IMR-90 (cell line): Measurements from ENCODE around the gene THOC6. TPM values are rescaled to one million over a fixed set of nuclear protein-coding genes. Genes with fewer than 3 reads are reported as not detected.

Source experiments
- ATAC-seq: fragments of 200-7000 bp; cut with Tn5 transposase; 2 replicates; pipeline ENCODE4 v1.9.1; 2020; ENCODE audit warnings: low read depth, mild to moderate bottlenecking, moderate library complexity
- BruUV-seq: library from RNA; stranded (reverse); fragments of 400-500 nt; replicated peaks from 2 replicates; lab custom pipeline; 2021; lab: Mats Ljungman, UMichigan
- CTCF ChIA-PET: fragments of 300-600 bp; formaldehyde crosslinking; extraction: SDS; loops from one replicate; lab custom pipeline; 2021; ENCODE audit warnings: antibody characterized with exemption; lab: Yijun Ruan, JAX
- POLR2A ChIA-PET: fragments of 300-600 bp; sonication (Branson Sonifier 250); formaldehyde crosslinking; loops from one replicate; lab custom pipeline; 2022; ENCODE audit warnings: antibody characterized with exemption; ENCODE audit not compliant: unreplicated experiment; lab: Charles Lee
- DNase-seq: peaks from one replicate; pipeline ENCODE4 v3.0.0; 2013
- H2AFZ ChIP-seq: replicated peaks from 2 replicates; pipeline ENCODE3; 2013; ENCODE audit warnings: low read length, mild to moderate bottlenecking; ENCODE audit not compliant: poor library complexity
- H2AK5ac ChIP-seq: 2 replicates; pipeline ENCODE4 v1.6.1; 2013; ENCODE audit warnings: low read depth, low read length, inconsistent platforms
- H2AK9ac ChIP-seq: replicated peaks from 2 replicates; pipeline ENCODE3; 2013; ENCODE audit warnings: mild to moderate bottlenecking, low read depth, low read length, moderate library complexity; ENCODE audit not compliant: poor library complexity
- H2BK120ac ChIP-seq: 2 replicates; pipeline ENCODE4 v1.6.1; 2013; ENCODE audit warnings: low read depth, low read length, inconsistent platforms
- H2BK15ac ChIP-seq: 3 replicates; pipeline ENCODE4 v1.6.1; 2013; ENCODE audit warnings: low read depth, low read length, inconsistent platforms
- H2BK20ac ChIP-seq: 2 replicates; pipeline ENCODE4 v1.6.1; 2013; ENCODE audit warnings: low read depth, mild to moderate bottlenecking, inconsistent platforms, low read length, moderate library complexity
- H2BK5ac ChIP-seq: 2 replicates; pipeline ENCODE4 v1.6.1; 2013; ENCODE audit warnings: mild to moderate bottlenecking, low read depth, low read length, inconsistent platforms; ENCODE audit not compliant: poor library complexity, severe bottlenecking
- H3K14ac ChIP-seq: replicated peaks from 2 replicates; pipeline ENCODE4 v1.6.1; 2013; ENCODE audit warnings: low read depth, low read length, inconsistent platforms
- H3K18ac ChIP-seq: 2 replicates; pipeline ENCODE4 v1.6.1; 2013; ENCODE audit warnings: low read depth, low read length, control low read depth
- H3K23ac ChIP-seq: 2 replicates; pipeline ENCODE4 v1.6.1; 2013; ENCODE audit warnings: low read depth, low read length, inconsistent platforms
- H3K27ac ChIP-seq: 2 replicates; pipeline ENCODE4 v1.5.1; 2013; ENCODE audit warnings: mild to moderate bottlenecking, control low read depth, low read length; ENCODE audit not compliant: insufficient read depth
- H3K27me3 ChIP-seq: 2 replicates; pipeline ENCODE4 v1.6.1; 2013; ENCODE audit warnings: low read length; ENCODE audit not compliant: control insufficient read depth, insufficient read depth
- H3K36me3 ChIP-seq: 2 replicates; pipeline ENCODE4 v1.6.1; 2013; ENCODE audit warnings: low read length, mixed read lengths; ENCODE audit not compliant: control insufficient read depth, insufficient read depth
- H3K4ac ChIP-seq: 2 replicates; pipeline ENCODE4 v1.6.1; 2013; ENCODE audit warnings: low read depth, low read length, inconsistent platforms
- H3K4me1 ChIP-seq: 2 replicates; pipeline ENCODE4 v1.6.1; 2013; ENCODE audit warnings: low read length, mixed read lengths; ENCODE audit not compliant: control insufficient read depth, insufficient read depth
- H3K4me2 ChIP-seq: 2 replicates; pipeline ENCODE4 v1.6.1; 2013; ENCODE audit warnings: low read depth, mild to moderate bottlenecking, control low read depth, low read length, moderate library complexity
- H3K4me3 ChIP-seq: 2 replicates; pipeline ENCODE4 v1.5.1; 2013; ENCODE audit warnings: low read depth, mild to moderate bottlenecking, control low read depth, low read length, moderate library complexity; ENCODE audit not compliant: insufficient read depth
- H3K56ac ChIP-seq: 2 replicates; pipeline ENCODE4 v1.6.1; 2013; ENCODE audit warnings: low read length, inconsistent platforms; ENCODE audit not compliant: insufficient read depth; ENCODE audit errors: extremely low read depth
- H3K79me1 ChIP-seq, 2 experiments: 2 replicates each; pipeline ENCODE4 v1.6.1; 2013; ENCODE audit warnings: low read length in 2 of 2, inconsistent platforms in 1 of 2, low read depth in 1 of 2
- H3K9ac ChIP-seq: 2 replicates; pipeline ENCODE4 v1.6.1; 2013; ENCODE audit warnings: low read depth, low read length, control low read depth
- H3K9me1 ChIP-seq: 2 replicates; pipeline ENCODE4 v1.6.1; 2013; ENCODE audit warnings: low read length, inconsistent platforms; ENCODE audit not compliant: insufficient read depth
- H3K9me3 ChIP-seq: 2 replicates; pipeline ENCODE4 v1.6.1; 2013; ENCODE audit warnings: low read length; ENCODE audit not compliant: control insufficient read depth, insufficient read depth
- H4K20me1 ChIP-seq: 2 replicates; pipeline ENCODE4 v1.6.1; 2013; ENCODE audit warnings: low read length, inconsistent platforms; ENCODE audit not compliant: insufficient read depth
- H4K5ac ChIP-seq: 2 replicates; pipeline ENCODE4 v1.6.1; 2013; ENCODE audit warnings: mild to moderate bottlenecking, low read depth, low read length, control low read depth
- H4K8ac ChIP-seq, 2 experiments: 2 replicates each; pipeline ENCODE4 v1.6.1; 2013; ENCODE audit warnings: low read depth in 2 of 2, low read length in 2 of 2, control low read depth in 1 of 2, inconsistent platforms in 1 of 2
- H4K91ac ChIP-seq: 2 replicates; pipeline ENCODE4 v1.6.1; 2013; ENCODE audit warnings: low read depth, low read length, inconsistent platforms; ENCODE audit not compliant: insufficient read depth
- CEBPB ChIP-seq: IDR thresholded peaks from 2 replicates; pipeline ENCODE4 v1.6.1; 2012; ENCODE audit warnings: low read depth, low read length, improper control_type of control experiment
- RAD21 ChIP-seq: IDR thresholded peaks from 2 replicates; pipeline ENCODE4 v1.6.1; 2012; ENCODE audit warnings: low read length, improper control_type of control experiment
- WGBS, 2 experiments: methylation state at CpG; one replicate each; pipeline versions ENCODE4 v1.1.5 to v1.1.7; 2013; ENCODE audit warnings: missing lambda C conversion rate in 2 of 2; ENCODE audit not compliant: insufficient read length in 1 of 2; ENCODE audit errors: extremely low coverage in 2 of 2; 5-methylcytosine and 5-hydroxymethylcytosine counted together
- dilution Hi-C: fragments of 300-500 bp; cut with HindIII; formaldehyde crosslinking; loops from one replicate; pipeline ENCODE4 v1.14.3; 2018; ENCODE audit warnings: low sequenced_read_pairs; ENCODE audit not compliant: unreplicated experiment
- in situ Hi-C: fragments of 300-500 bp; cut with MboI; formaldehyde crosslinking; loops from 3 replicates; pipeline ENCODE4 v1.14.3; 2019; ENCODE audit warnings: low sequenced_read_pairs, inconsistent platforms, mixed read lengths
- intact Hi-C: fragments of 100-400 bp; cut with micrococcal nuclease; formaldehyde crosslinking; loops from 2 replicates; pipeline ENCODE4 v1.10.0; 2022
- polyA plus RNA-seq, 3 experiments: library from polyadenylated mRNA; depleted of rRNA; stranded (reverse); fragments of >200 nt; gene quantifications; 2 replicates each; pipeline ENCODE4 v1.2.3, GENCODE V29; 2012; ENCODE audit warnings: low replicate concordance in 1 of 3
- total RNA-seq: library from RNA; depleted of rRNA; stranded (reverse); fragments of >200 nt; gene quantifications from 2 replicates; pipeline ENCODE4 v1.2.3, GENCODE V29; 2012

Gene THOC6
- total and polyA plus RNA-seq, 2 of the 4 experiments (the other 2 are of a cell fraction): 16.8 to 23.1 TPM

DNA sequence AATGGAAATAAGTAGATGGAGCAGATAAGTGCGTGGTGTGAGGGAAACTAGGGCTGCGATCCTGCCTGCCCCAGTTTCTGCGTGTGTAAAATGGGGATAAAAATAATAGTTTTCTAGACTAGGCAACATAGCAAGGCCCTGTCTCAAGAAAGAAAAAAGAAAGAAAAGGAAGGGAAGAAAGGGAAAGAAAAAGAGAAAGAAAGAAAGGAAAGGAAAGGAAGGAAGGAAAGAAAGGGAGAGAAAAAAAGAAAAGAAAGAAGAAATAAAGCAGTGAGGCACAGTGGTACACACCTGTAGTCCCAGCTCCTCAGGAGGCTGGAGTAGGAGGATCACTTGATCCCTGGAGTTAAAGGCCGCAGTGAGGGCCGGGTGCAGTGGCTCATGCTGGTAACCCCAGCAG lies 41.4 kb upstream of the THOC6 start:
- H3K27ac ChIP-seq: no peak overlapping the region
- H2BK5ac ChIP-seq: no peak overlapping the region
- H3K79me1 ChIP-seq: peaks cover 14 to 18% of the 10 kb centered on the region in 2 experiments
- H2AFZ ChIP-seq: no peak overlapping the region
- ChIA-PET CTCF (no interaction called here), POLR2A (no interaction called here)
- dilution Hi-C loops: no loop called here
- no peak for DNase-seq
- peaks cover 1% of the 10 kb centered on the region; the same call in 1 of the 2 replicates for H3K27me3 ChIP-seq
- TF ChIP-seq RAD21: no peak
- no peak for TF ChIP-seq CEBPB
- no peaks in the 10 kb centered on the region for H3K36me3 ChIP-seq
- no peak overlapping the region for H3K18ac ChIP-seq
- H3K4me2 ChIP-seq: no peak overlapping the region
- in situ Hi-C loops: no loop called here
- no peak overlapping the region for H2BK20ac ChIP-seq
- H3K9me1 ChIP-seq: 0 out of 2 replicates have a peak, but pooled peaks cover 4% of the 10 kb centered on the region
- H3K4me1 ChIP-seq: peaks cover 6% of the 10 kb centered on the region
- H2BK15ac ChIP-seq: no peak overlapping the region
- H2AK5ac ChIP-seq: no peak overlapping the region
- WGBS, 2 experiments: no CpG with 5 or more reads among the region's 5 CpGs
- intact Hi-C loops: no loop called here
- H3K9ac ChIP-seq: no peak overlapping the region
- no peaks in the 10 kb centered on the region for H4K20me1 ChIP-seq
- no peak overlapping the region for H3K56ac ChIP-seq
- no peak overlapping the region for H2BK120ac ChIP-seq
- no peak overlapping the region for H3K4me3 ChIP-seq
- no peaks in the 10 kb centered on the region for H3K9me3 ChIP-seq
- no peak overlapping the region for H3K4ac ChIP-seq
- H3K23ac ChIP-seq: no peak overlapping the region
- ATAC-seq: no peak
- H3K14ac ChIP-seq: no peak overlapping the region
- no peak overlapping the region for H4K91ac ChIP-seq
- H4K8ac ChIP-seq: no peak overlapping the region
- BruUV-seq: no TSS peak
- H4K5ac ChIP-seq: no peak overlapping the region
- no peak overlapping the region for H2AK9ac ChIP-seq
